Fibroblast of the aortic adventitia (primary cell): ENCODE results near the gene CAPN5. TPM values are rescaled to one million over a fixed set of nuclear protein-coding genes. Genes with fewer than 3 reads are reported as not detected.

Source experiments
- DNase-seq: peaks from one replicate; pipeline ENCODE4 v3.0.0-alpha.2; 2010; ENCODE audit warnings: low read depth
- H3K4me3 ChIP-seq: 2 replicates; pipeline ENCODE4 v1.5.1; 2011; ENCODE audit warnings: low read depth, mild to moderate bottlenecking, control low read depth, low read length, moderate library complexity
- CTCF ChIP-seq: IDR thresholded peaks from 2 replicates; pipeline ENCODE4 v1.5.1; 2011; ENCODE audit warnings: mild to moderate bottlenecking, low read length, control low read depth, inconsistent platforms; ENCODE audit not compliant: insufficient read depth
- total RNA-seq: library from RNA; depleted of rRNA; stranded (reverse); fragments of >200 nt; gene quantifications from 2 replicates; pipeline ENCODE4 v1.2.3, GENCODE V29; 2012; ENCODE audit warnings: low replicate concordance

The CAPN5 gene
- total RNA-seq, 1 donor = 31.0 TPM

GRCh38 chr11:77112641-77113381 is 46.0 kb downstream of the CAPN5 start:
- no peak overlapping the region for H3K4me3 ChIP-seq
- no peak for TF ChIP-seq CTCF
- no peak for DNase-seq

GRCh38 chr11:77113382-77114088 is 46.8 kb downstream of the CAPN5 start:
- TF ChIP-seq CTCF = peak; percentile 53
- no peak overlapping the region for H3K4me3 ChIP-seq
- peak; percentile 52 for DNase-seq

- DNase-seq = no peak
- H3K4me3 ChIP-seq = no peak overlapping the region
- TF ChIP-seq CTCF = no peak
These were observed 47.3 kb downstream of the CAPN5 start for GRCh38 chr11:77114089-77114463.

GRCh38 chr11:77115181-77115611 is 48.4 kb downstream of the CAPN5 start:
- no peak for DNase-seq
- no peak overlapping the region for H3K4me3 ChIP-seq
- peak; percentile 26 for TF ChIP-seq CTCF

GRCh38 chr11:77115956-77116355 is 49.2 kb downstream of the CAPN5 start:
- no peak for DNase-seq
- no peak overlapping the region for H3K4me3 ChIP-seq
- TF ChIP-seq CTCF = no peak

GRCh38 chr11:77117492-77117891 is 50.7 kb downstream of the CAPN5 start:
- H3K4me3 ChIP-seq = no peak overlapping the region
- TF ChIP-seq CTCF = no peak
- DNase-seq = no peak
